ENCODE results near the gene SLC12A7.

The SLC12A7 gene

GRCh38 chr5:1121891-1122290 lies 10.0 kb upstream of the SLC12A7 start:
- TF ChIP-seq CTCF (IDR thresholded peaks at IDR 0.05): no peak

- no peak for TF ChIP-seq CTCF (IDR thresholded peaks at IDR 0.05)
Observed at GRCh38 chr5:1121044-1121443, 9.2 kb upstream of the SLC12A7 start.

GRCh38 chr5:1120236-1120999 lies 8.6 kb upstream of the SLC12A7 start:
- no peak for TF ChIP-seq CTCF (IDR thresholded peaks at IDR 0.05)

- no peak for TF ChIP-seq CTCF (IDR thresholded peaks at IDR 0.05)
Observed at GRCh38 chr5:1119312-1119831, 7.5 kb upstream of the SLC12A7 start.

GRCh38 chr5:1118738-1119137 lies 6.9 kb upstream of the SLC12A7 start:
- no peak for TF ChIP-seq CTCF (IDR thresholded peaks at IDR 0.05)

GRCh38 chr5:1118231-1118698 lies 6.4 kb upstream of the SLC12A7 start:
- TF ChIP-seq CTCF (IDR thresholded peaks at IDR 0.05): no peak

GRCh38 chr5:1116977-1117376 lies 5.1 kb upstream of the SLC12A7 start:
- no peak for TF ChIP-seq CTCF (IDR thresholded peaks at IDR 0.05)
